HG03571 (cell line): ENCODE data around the gene PTPRE.
A peak's percentile ranks its signal among the peaks of the same experiment; 100 is the strongest.

Experiments used
- ATAC-seq: cut with Tn5 transposase; IDR thresholded peaks from one replicate; pipeline ENCODE4 v1.9.1; 2021; ENCODE audit not compliant: unreplicated experiment

Gene PTPRE

DNA sequence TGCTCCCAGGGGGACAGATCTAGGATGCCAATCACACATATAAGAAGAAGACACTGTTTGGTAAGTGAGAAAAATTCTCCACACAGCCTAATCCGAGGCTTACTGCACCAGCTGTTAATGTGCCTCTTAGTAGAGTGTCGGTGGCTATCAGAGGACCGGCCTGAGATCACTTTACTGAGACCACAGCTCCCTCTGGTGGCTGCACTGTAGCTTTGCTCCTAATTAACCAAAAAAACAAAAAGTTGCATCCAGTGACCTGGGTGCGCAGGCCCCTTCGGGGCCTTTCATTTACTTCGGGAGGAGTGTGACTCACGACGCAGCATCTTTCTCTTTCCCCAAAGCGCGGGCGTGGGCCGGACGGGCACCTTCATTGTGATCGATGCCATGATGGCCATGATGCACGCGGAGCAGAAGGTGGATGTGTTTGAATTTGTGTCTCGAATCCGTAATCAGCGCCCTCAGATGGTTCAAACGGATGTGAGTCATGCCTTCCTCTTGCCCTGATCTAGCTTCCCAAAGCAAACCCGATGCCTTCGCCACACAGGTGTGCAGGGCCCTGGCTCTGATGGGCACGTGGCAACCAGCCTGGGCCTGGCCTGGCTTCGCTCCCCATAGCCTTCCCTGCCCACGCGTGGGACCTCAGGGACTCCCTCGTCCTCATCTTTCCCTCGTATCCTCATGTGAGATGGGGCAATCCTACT is 162.6 kb downstream of the PTPRE start:
- ATAC-seq = peak; percentile 48

GRCh38 chr10:128070161-128070560 is 163.3 kb downstream of the PTPRE start:
- no peak for ATAC-seq

DNA sequence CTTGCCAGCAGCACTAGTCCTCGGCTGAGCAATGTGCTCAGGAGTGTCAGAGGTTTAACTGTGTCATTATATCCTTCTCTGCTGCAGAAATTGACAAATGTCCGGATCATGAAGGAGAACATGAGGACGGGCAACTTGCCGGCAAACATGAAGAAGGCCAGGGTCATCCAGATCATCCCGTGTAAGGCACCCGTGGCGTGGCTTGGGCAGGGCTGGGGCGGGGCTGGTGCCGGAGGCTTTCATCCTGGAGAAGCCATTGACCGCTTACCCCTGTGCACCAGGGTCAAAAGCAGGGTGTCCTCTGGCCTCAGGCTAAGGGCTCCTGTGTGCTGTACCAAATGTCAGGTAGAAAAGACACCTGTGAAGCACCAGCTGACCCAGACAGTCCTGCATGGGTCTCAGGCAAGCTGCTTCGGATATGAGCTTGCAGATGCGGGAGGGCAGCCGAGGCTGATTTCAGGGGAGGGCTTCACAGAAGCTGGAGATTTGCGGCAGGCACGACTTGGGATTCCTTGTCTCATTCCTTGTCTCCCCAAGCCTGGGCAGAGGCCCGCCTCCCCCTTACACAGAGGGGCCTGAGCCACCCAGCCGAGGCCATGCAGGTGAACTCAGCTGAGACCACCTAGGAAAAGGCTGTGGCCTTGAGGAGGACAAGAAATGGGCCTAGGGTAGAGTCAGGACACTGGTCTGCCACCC is 164.0 kb downstream of the PTPRE start:
- ATAC-seq = no peak

DNA sequence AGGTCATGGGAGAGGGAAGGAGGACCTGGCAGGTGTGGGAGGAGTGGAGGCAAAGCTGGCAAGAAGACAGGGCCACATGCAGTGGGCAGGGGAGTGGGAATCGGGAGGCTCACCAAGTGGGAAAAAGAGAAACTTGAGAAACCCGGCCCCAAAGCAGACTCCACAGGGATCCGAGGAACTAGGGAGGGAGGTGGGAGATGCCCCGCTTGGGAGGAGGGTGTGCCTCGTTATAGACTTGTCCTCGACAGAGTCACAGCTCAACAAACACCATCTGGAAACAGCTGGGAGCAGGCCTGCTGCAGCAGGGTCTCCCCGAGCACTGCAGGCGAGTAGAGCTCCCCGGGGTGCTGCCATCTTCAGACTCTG is 164.5 kb downstream of the PTPRE start:
- no peak for ATAC-seq

- ATAC-seq = no peak
These were observed 165.1 kb downstream of the PTPRE start for GRCh38 chr10:128072046-128072445.

DNA sequence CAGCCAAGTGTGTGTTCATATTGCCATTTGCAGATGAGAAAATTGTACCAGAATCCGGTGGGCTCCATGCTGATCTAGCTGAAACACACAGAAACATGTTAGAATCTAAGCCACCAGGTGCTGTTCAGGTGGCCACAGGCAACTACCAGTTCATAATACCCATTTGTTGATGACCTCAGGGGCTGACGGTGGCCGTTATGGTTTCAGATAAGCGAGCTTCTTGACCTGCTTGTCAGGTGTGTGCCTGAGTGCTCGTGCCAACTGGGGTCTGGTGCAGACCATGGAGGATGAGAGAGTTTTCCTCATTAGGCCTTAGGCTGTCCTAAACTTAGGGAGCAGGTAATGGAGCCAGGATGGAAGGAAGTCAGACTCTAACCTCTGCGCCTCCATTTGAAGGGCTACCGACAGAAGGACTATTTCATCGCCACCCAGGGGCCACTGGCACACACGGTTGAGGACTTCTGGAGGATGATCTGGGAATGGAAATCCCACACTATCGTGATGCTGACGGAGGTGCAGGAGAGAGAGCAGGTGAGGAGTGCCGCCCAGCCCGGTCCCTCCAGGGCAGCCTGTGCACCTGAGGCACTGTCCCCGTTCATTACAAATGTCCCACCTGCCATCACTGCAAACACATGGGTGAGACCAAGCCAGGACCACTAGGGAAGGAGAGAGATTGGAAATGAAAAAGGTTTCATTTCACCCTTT is 166.2 kb downstream of the PTPRE start:
- no peak for ATAC-seq

- ATAC-seq = no peak
These were observed 167.0 kb downstream of the PTPRE start for GRCh38 chr10:128073890-128074289.

DNA sequence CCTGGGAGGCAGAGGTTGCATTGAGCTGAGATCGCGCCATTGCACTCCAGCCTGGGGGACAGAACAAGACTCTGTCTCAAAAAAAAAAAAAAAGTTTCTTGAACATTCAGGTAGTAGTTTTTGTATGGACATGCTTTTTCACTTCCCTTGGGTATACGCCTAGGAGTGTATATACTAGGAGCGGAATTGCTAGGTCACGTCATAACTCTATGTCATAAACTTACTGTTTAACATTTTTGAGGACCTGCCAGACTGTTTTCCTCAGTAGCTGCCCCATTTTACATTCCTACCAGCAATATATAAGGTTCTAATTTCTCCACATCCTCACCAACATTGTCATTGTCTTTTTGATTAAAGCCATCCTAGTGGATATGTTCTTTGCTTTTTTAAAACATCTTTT is 167.7 kb downstream of the PTPRE start:
- no peak for ATAC-seq

- ATAC-seq = no peak
These were observed 170.4 kb downstream of the PTPRE start for GRCh38 chr10:128077155-128077875.

GRCh38 chr10:128078136-128078969 is 171.4 kb downstream of the PTPRE start:
- no peak for ATAC-seq

DNA sequence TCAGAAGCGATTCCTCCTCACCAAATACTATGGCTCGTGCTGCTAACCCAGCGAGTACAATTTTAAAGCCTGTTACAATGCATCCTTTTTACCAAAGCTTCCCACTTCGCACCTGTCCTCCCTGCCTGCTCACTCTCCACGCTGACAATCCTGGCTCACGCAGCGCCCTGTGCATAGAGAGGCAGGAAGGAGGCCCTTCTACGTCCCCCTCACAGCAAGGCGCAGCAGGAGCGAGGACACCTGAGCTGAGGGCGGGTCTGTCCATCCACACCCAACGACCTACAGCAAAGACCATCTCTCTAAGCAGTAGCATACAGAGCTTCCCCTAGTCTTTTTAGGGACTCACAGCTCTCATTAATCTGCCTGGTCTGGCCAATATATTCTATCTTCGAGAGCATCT is 173.3 kb downstream of the PTPRE start:
- no peak for ATAC-seq

DNA sequence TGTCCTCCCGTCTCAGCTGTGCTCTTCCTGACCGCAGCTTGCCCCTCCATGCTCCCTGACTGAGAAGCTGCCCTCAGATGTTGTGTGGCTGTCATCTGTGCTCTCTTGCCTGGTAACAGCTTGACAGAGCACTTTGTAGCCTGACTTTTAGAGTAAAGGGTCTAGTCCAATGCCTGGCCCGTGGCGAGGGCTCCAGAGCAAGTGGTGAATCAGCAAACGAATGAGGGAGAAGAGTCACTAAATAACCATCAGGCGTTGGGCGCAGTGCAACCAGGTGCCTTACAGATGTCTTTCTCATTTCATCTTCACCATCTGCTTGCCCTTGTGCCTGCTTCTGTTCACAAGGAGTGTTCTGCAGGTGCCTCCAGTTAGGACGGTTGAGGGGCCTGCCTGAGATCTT is 173.7 kb downstream of the PTPRE start:
- no peak for ATAC-seq

DNA sequence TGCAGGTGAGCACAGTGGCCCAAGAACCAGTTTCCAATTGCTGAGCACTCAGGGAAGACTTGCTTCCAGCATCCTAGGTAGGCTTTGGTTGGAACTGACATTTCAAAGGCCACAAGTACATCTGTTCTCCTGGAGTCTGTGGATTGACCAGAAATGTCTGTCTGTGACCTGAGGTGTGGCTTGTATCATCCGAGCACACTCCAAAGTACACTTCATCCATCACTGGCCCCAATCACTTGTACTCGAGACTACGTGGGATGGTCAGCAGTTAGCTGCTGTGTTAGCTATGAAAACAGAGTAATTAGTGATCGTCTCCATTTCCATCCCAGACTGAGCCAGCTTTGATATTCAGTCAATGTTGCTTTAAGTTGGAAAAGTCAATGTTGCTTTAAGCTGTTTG is 174.3 kb downstream of the PTPRE start:
- no peak for ATAC-seq

DNA sequence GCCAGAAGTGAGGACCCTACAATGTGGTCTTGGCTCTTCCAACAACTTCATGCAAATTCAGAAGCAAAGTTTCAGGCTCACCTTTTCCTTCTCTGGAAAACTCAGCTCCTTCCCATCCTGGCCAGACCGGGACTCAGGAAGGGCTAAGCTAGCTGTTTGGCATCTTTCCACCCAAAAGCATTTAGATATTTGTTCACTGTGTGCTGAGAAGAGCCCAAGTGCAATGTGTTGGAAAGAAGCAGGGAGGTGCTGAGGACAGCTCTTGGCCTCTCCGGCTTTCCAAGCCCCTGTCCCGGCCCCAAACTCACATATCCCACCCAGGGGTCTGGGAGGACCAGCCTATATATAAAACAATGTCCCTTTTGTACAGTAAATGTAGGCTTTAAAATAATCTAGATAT is 174.8 kb downstream of the PTPRE start:
- no peak for ATAC-seq

DNA sequence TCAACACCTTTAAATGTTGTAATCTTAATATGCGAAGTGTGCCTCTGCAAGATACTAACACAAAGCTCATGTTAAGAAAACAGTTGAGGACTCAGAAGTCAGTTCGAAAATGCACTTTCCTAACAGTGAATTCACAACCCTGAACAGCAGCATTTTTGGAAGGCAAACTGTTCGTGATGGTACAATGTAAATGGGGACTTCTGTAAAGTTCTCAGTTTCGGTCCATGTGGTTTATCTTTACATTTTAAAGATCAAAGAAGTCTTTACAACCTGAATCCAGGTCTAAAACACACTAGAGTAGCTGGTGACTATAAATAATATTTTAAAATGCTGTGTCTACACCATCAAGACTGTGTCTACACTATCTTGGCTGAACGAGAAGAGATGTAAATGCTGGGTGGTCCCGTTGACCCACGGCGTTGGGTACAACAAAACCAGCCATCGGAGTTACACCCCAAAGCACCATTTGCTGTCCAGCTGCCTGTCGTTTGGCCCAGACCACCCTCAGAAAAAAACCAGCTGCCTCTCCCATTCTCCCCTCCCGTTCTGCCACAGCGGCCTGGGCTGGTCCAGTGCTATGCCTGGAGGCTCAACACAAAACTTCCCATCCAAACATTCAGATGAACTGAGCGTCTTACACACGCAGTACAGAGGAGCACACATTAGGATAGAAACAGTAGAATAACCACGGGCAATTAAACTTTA is 176.4 kb downstream of the PTPRE start:
- no peak for ATAC-seq

GRCh38 chr10:128084364-128084763 is 177.5 kb downstream of the PTPRE start:
- no peak for ATAC-seq

GRCh38 chr10:128084991-128085390 is 178.1 kb downstream of the PTPRE start:
- no peak for ATAC-seq

GRCh38 chr10:128086003-128086863 is 179.3 kb downstream of the PTPRE start:
- ATAC-seq = no peak
